Mammary epithelial cell (primary cell): ENCODE results near the gene P2RY14.

Source experiments
- EZH2 ChIP-seq: IDR thresholded peaks from 2 replicates; pipeline ENCODE4 v1.6.1; 2012; ENCODE audit warnings: low read length, inconsistent platforms, borderline replicate concordance
- TF ChIP-seq, protein P1 (sequence below), 2 donors: IDR thresholded peaks in 1 of 2; conservative IDR thresholded peaks in 1 of 2; 2 replicates each; pipeline ENCODE4 v1.5.1; 2011 to 2012; ENCODE audit warnings: inconsistent platforms in 2 of 2, low read length in 2 of 2, mild to moderate bottlenecking in 2 of 2, control low read depth in 1 of 2, low read depth in 1 of 2; ENCODE audit not compliant: insufficient read depth in 1 of 2; ENCODE audit errors: extremely low read depth in 1 of 2

DNA sequence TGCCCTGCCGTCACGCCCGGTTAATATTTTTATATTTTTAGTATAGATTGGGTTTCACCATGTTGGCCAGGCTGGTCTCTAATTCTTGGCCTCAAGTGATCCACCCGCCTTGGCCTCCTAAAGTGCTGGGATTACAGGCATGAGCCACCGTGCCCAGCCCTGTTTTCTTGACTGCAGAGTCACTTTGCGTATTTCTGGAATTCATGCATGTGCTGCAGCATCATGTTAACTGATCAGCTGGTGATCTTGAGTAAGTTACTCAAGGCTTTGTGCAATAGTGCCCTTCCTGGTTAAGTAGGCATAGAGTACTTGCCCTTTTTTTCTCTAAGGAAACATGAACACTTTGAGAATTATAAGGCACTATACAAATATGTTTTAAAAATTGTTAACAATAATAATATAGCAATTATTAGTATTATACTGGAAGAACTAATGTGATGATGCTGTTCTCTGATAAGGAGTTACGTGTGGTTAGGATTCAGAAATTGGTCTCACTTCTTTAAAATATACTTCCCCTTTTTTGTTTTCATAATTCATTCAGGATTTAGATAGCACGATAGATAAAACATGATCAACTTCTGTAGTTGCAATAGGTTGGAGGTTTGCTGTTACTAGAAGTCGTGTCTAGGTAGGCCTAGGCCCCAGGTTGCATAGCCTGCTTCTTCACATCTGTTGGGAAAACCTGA, 108.9 kb downstream of the P2RY14 start:
- TF ChIP-seq, protein P1, sequence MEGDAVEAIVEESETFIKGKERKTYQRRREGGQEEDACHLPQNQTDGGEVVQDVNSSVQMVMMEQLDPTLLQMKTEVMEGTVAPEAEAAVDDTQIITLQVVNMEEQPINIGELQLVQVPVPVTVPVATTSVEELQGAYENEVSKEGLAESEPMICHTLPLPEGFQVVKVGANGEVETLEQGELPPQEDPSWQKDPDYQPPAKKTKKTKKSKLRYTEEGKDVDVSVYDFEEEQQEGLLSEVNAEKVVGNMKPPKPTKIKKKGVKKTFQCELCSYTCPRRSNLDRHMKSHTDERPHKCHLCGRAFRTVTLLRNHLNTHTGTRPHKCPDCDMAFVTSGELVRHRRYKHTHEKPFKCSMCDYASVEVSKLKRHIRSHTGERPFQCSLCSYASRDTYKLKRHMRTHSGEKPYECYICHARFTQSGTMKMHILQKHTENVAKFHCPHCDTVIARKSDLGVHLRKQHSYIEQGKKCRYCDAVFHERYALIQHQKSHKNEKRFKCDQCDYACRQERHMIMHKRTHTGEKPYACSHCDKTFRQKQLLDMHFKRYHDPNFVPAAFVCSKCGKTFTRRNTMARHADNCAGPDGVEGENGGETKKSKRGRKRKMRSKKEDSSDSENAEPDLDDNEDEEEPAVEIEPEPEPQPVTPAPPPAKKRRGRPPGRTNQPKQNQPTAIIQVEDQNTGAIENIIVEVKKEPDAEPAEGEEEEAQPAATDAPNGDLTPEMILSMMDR (conservative IDR thresholded peaks at IDR 0.05 in 1 of 2, IDR thresholded peaks at IDR 0.05 in 1 of 2; ENCODE audit: extremely low read depth in 1 of 2, insufficient read depth in 1 of 2, low read depth in 1 of 2, low read length in 2 of 2) = no peak
- TF ChIP-seq EZH2 = no peak
